CD14-positive monocyte (primary cell): Measurements from ENCODE around the gene SLC51A. TPM values are rescaled to one million over a fixed set of nuclear protein-coding genes. Genes with fewer than 3 reads are reported as not detected.

Experiments used
- DNase-seq, 3 donors: peaks; one replicate each; pipeline ENCODE4 v3.0.0-alpha.2; 2011 to 2022
- H2AFZ ChIP-seq: 2 replicates; pipeline ENCODE4 v1.6.0; 2012; ENCODE audit warnings: mild to moderate bottlenecking, low read depth, low read length, inconsistent platforms; ENCODE audit not compliant: insufficient read depth, poor library complexity, severe bottlenecking
- H3K27ac ChIP-seq, 2 donors: 1 replicate in 1 of 2; 2 replicates in 1 of 2; pipeline ENCODE4 v1.5.1; 2012 to 2013; ENCODE audit warnings: low read length in 2 of 2, control low read depth in 1 of 2, inconsistent platforms in 1 of 2, low read depth in 1 of 2, mild to moderate bottlenecking in 1 of 2
- H3K27me3 ChIP-seq, 2 donors: one replicate each; pipeline versions ENCODE4 v1.6.0 to v1.6.1; 2011 to 2013; ENCODE audit warnings: low read length in 2 of 2; ENCODE audit not compliant: control insufficient read depth in 2 of 2, insufficient read depth in 2 of 2
- H3K36me3 ChIP-seq, 2 donors: replicated peaks in 1 of 2; 1 replicate in 1 of 2; 2 replicates in 1 of 2; pipeline versions ENCODE4 v1.5.1 to v1.6.1; 2012 to 2013; ENCODE audit warnings: low read length in 2 of 2, control low read depth in 1 of 2, inconsistent platforms in 1 of 2, mild to moderate bottlenecking in 1 of 2; ENCODE audit not compliant: insufficient read depth in 2 of 2, control insufficient read depth in 1 of 2
- H3K4me1 ChIP-seq, 2 donors: 1 replicate in 1 of 2; 2 replicates in 1 of 2; pipeline versions ENCODE4 v1.5.1 to v1.6.1; 2012 to 2013; ENCODE audit warnings: low read length in 2 of 2, control low read depth in 1 of 2, inconsistent platforms in 1 of 2, mild to moderate bottlenecking in 1 of 2, moderate library complexity in 1 of 2; ENCODE audit not compliant: insufficient read depth in 2 of 2, control insufficient read depth in 1 of 2
- H3K4me2 ChIP-seq: replicated peaks from 2 replicates; pipeline ENCODE3; 2012; ENCODE audit warnings: low read length, moderate library complexity, mild to moderate bottlenecking; ENCODE audit not compliant: poor library complexity, severe bottlenecking; ENCODE audit errors: extremely low read depth
- H3K4me3 ChIP-seq, 3 experiments: fragments of 200-600 bp in 1 of 3; sonication (generic) in 1 of 3; replicated peaks in 1 of 3; 1 replicate in 2 of 3; 2 replicates in 1 of 3; pipeline ENCODE4 v1.5.1; 2011 to 2013; ENCODE audit warnings: low read length in 3 of 3, mild to moderate bottlenecking in 3 of 3, control low read depth in 2 of 3, low read depth in 2 of 3, inconsistent platforms in 1 of 3, moderate library complexity in 1 of 3
- H3K79me2 ChIP-seq: 2 replicates; pipeline ENCODE4 v1.6.0; 2012; ENCODE audit warnings: mild to moderate bottlenecking, control low read depth, inconsistent platforms, low read length, moderate library complexity; ENCODE audit not compliant: insufficient read depth
- H3K9ac ChIP-seq: 2 replicates; pipeline ENCODE4 v1.6.0; 2017; ENCODE audit warnings: low read length, mild to moderate bottlenecking; ENCODE audit not compliant: insufficient read depth, poor library complexity, severe bottlenecking
- H3K9me3 ChIP-seq, 2 donors: replicated peaks in 1 of 2; 1 replicate in 1 of 2; 2 replicates in 1 of 2; pipeline versions ENCODE4 v1.5.1 to v1.6.1; 2012 to 2013; ENCODE audit warnings: low read length in 2 of 2, control low read depth in 1 of 2; ENCODE audit not compliant: control insufficient read depth in 1 of 2, insufficient read depth in 1 of 2
- H4K20me1 ChIP-seq: 2 replicates; pipeline ENCODE4 v1.6.0; 2012; ENCODE audit warnings: mild to moderate bottlenecking, low read length, control low read depth, moderate library complexity; ENCODE audit not compliant: insufficient read depth
- H3K27ac Mint-ChIP-seq, 7 donors: one replicate each; pipeline ENCODE4 v1.8.0; 2020; ENCODE audit warnings: mild to moderate bottlenecking in 7 of 7, mixed read lengths in 7 of 7, moderate library complexity in 6 of 7, inconsistent platforms in 2 of 7
- H3K27me3 Mint-ChIP-seq, 3 donors: one replicate each; pipeline ENCODE4 v1.8.0; 2021 to 2022; ENCODE audit warnings: low read depth in 3 of 3, mild to moderate bottlenecking in 3 of 3, mixed read lengths in 3 of 3, moderate library complexity in 3 of 3, inconsistent platforms in 1 of 3
- H3K36me3 Mint-ChIP-seq, 2 donors: one replicate each; pipeline ENCODE4 v1.8.0; 2020; ENCODE audit warnings: mixed read lengths in 2 of 2, inconsistent platforms in 1 of 2, mild to moderate bottlenecking in 1 of 2
- H3K4me1 Mint-ChIP-seq: one replicate; pipeline ENCODE4 v1.8.0; 2020; ENCODE audit warnings: mild to moderate bottlenecking, mixed read lengths
- H3K4me3 Mint-ChIP-seq, 2 donors: one replicate each; pipeline ENCODE4 v1.8.0; 2020; ENCODE audit warnings: mild to moderate bottlenecking in 2 of 2, mixed read lengths in 2 of 2, moderate library complexity in 1 of 2
- H3K9me3 Mint-ChIP-seq, 7 donors: one replicate each; pipeline ENCODE4 v1.8.0; 2020 to 2022; ENCODE audit warnings: mixed read lengths in 7 of 7, mild to moderate bottlenecking in 6 of 7, moderate library complexity in 6 of 7, inconsistent platforms in 2 of 7
- CTCF ChIP-seq: fragments of 200-600 bp; IDR thresholded peaks from one replicate; pipeline ENCODE4 v1.8.0; 2022; ENCODE audit warnings: antibody characterized with exemption, mild to moderate bottlenecking
- WGBS: methylation state at CpG from one replicate; pipeline ENCODE4 v1.1.5; 2013; ENCODE audit warnings: missing lambda C conversion rate; ENCODE audit not compliant: insufficient coverage; 5-methylcytosine and 5-hydroxymethylcytosine counted together
- intact Hi-C, 2 donors: fragments of 100-400 bp; cut with micrococcal nuclease; formaldehyde crosslinking; loops; one replicate each; pipeline versions ENCODE4 v1.15.0 to v1.15.1; 2023
- polyA plus RNA-seq, 3 donors: library from polyadenylated mRNA; depleted of rRNA in 1 of 3; unstranded in 2 of 3; stranded (reverse) in 1 of 3; fragments of 300-500 nt in 2 of 3; fragments of >200 nt in 1 of 3; fragmentation: Illumina TruSeq in 2 of 3; gene quantifications; 1 replicate in 2 of 3; 2 replicates in 1 of 3; pipeline ENCODE4 v1.2.3, GENCODE V29; 2012 to 2021

The SLC51A gene
- polyA plus RNA-seq, 3 donors: 0.27 to 1.1 (median 0.37) TPM

GRCh38 chr3:196189566-196190347 lies 26.6 kb upstream of the SLC51A start:
- H3K36me3 Mint-ChIP-seq: peaks cover 0 to 4% of the 10 kb centered on the region in 2 donors

More at GRCh38 chr3:196189566-196190347, 26.6 kb upstream of the SLC51A start:
- H2AFZ ChIP-seq: no peak overlapping the region
- intact Hi-C loops: loop anchor here (5.0 kb wide), 2 partner anchors 32 to 37 kb away; no protein-coding TSS in a partner anchor
- TF ChIP-seq CTCF: no peak
- H3K9me3 ChIP-seq: no peaks in the 10 kb centered on the region
- peaks cover 60% of the 10 kb centered on the region for H3K4me1 Mint-ChIP-seq
- no peaks in the 10 kb centered on the region for H4K20me1 ChIP-seq
- H3K9me3 Mint-ChIP-seq: no peaks in the 10 kb centered on the region
- no peak overlapping the region for H3K4me3 Mint-ChIP-seq
- no peak overlapping the region for H3K27ac ChIP-seq
- H3K27me3 Mint-ChIP-seq: peaks cover 0 to 4% (median 2%) of the 10 kb centered on the region in 3 donors
- H3K9ac ChIP-seq: no peak overlapping the region
- peak overlapping the region in 4 of 7 donors; percentile 20 to 80 (median 57) for H3K27ac Mint-ChIP-seq
- H3K36me3 ChIP-seq: no peaks in the 10 kb centered on the region
- no peaks in the 10 kb centered on the region for H3K79me2 ChIP-seq
- DNase-seq: no peak
- no peaks in the 10 kb centered on the region for H3K27me3 ChIP-seq
- H3K4me2 ChIP-seq: no peak overlapping the region
- peaks cover 54 to 62% of the 10 kb centered on the region in 2 donors for H3K4me1 ChIP-seq
- H3K4me3 ChIP-seq: no peak overlapping the region
- 97% methylated on average over 10 of the region's 16 CpGs for WGBS
